ENCODE results near the gene XRN1. TPM values are rescaled to one million over a fixed set of nuclear protein-coding genes. Genes with fewer than 3 reads are reported as not detected.

Gene XRN1
- total RNA-seq, 1 experiment from 2014 or later: 16.5 TPM

DNA sequence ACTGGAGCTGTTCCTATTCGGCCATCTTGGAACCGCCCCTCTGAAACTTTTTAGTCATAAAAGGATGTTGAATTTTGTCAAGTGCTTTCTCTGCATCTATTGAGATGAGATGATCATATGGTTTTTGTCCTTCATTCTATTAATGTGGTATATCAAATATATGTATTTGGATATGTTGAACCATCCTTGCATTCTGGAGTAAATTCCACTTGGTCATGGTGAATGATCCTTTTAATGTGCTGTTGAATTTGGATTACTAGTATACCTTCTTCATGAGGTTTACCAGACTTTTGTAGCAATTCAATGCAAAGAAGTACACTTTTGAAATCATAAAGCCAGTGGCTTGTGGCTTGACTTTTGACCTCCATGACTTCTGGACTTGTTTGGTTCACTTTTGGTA, 33.4 kb upstream of the XRN1 start:
- H4K20me1 ChIP-seq (ENCODE audit: low read length): no peaks in the 10 kb centered on the region
- no peak overlapping the region for H3K27ac ChIP-seq (ENCODE audit: low read length)
- H3K9me3 ChIP-seq (ENCODE audit: low read length): no peaks in the 10 kb centered on the region
- H3K4me3 ChIP-seq (ENCODE audit: low read length): no peak overlapping the region
- intact Hi-C loops (cut with micrococcal nuclease): no loop called here
- CTCF ChIA-PET: no interaction called here
- no peaks in the 10 kb centered on the region for H3K9me2 ChIP-seq (replicated peaks; ENCODE audit: low read length)
- H3K4me2 ChIP-seq (ENCODE audit: low read length): no peak overlapping the region
- no peaks in the 10 kb centered on the region for H3F3A ChIP-seq (ENCODE audit: low read length, unreplicated experiment)
- POLR2A ChIA-PET (ENCODE audit: unreplicated experiment): no interaction called here
- TF ChIP-seq EZH2phosphoT487 (IDR thresholded peaks at IDR 0.05; ENCODE audit: borderline replicate concordance, low read length) (no peak), EZH2 (IDR thresholded peaks at IDR 0.05; ENCODE audit: low read length, unreplicated experiment) (no peak)
- TF ChIP-seq, protein P1, sequence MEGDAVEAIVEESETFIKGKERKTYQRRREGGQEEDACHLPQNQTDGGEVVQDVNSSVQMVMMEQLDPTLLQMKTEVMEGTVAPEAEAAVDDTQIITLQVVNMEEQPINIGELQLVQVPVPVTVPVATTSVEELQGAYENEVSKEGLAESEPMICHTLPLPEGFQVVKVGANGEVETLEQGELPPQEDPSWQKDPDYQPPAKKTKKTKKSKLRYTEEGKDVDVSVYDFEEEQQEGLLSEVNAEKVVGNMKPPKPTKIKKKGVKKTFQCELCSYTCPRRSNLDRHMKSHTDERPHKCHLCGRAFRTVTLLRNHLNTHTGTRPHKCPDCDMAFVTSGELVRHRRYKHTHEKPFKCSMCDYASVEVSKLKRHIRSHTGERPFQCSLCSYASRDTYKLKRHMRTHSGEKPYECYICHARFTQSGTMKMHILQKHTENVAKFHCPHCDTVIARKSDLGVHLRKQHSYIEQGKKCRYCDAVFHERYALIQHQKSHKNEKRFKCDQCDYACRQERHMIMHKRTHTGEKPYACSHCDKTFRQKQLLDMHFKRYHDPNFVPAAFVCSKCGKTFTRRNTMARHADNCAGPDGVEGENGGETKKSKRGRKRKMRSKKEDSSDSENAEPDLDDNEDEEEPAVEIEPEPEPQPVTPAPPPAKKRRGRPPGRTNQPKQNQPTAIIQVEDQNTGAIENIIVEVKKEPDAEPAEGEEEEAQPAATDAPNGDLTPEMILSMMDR (conservative IDR thresholded peaks at IDR 0.05; ENCODE audit: low read depth, low read length): no peak
- H3K9ac ChIP-seq (ENCODE audit: low read length): no peak overlapping the region
- H3K4me1 ChIP-seq (ENCODE audit: insufficient read depth, low read length): peaks cover 14% of the 10 kb centered on the region
- no TSS peak for BruUV-seq (replicated peaks)
- no peaks in the 10 kb centered on the region for H3K27me3 ChIP-seq (ENCODE audit: low read length)
- DNase-seq: no peak
- no peak overlapping the region for H2AFZ ChIP-seq (ENCODE audit: low read length)
- peaks cover 18% of the 10 kb centered on the region for H3K36me3 ChIP-seq (ENCODE audit: low read depth, low read length)
- H3K79me2 ChIP-seq (ENCODE audit: low read length): no peaks in the 10 kb centered on the region
- no peak for ATAC-seq

DNA sequence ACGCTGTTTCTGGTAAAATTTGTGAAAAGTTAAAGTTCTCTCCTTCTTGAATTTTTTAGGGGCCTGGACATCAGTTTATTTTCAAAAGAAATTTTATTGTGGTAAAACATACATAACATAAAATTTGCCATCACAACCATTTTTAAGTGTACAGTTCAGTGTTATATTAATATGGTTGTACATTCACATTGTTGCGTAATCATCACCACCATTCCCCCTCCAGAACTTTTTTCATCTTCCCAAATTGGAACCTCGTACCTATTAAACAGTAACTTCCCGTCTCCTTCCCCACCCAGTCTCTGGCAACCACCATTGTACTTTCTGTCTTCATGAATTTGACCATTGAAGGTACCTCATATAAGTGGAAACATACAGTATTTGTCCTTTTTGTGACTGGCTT, 23.0 kb upstream of the XRN1 start:
- TF ChIP-seq, protein P1 (conservative IDR thresholded peaks at IDR 0.05; ENCODE audit: low read depth, low read length): no peak
- TF ChIP-seq EZH2 (IDR thresholded peaks at IDR 0.05; ENCODE audit: low read length, unreplicated experiment): no peak
- no peak for TF ChIP-seq EZH2phosphoT487 (IDR thresholded peaks at IDR 0.05; ENCODE audit: borderline replicate concordance, low read length)
- H3K9me3 ChIP-seq (ENCODE audit: low read length): no peaks in the 10 kb centered on the region
- H4K20me1 ChIP-seq (ENCODE audit: low read length): no peaks in the 10 kb centered on the region
- H3K36me3 ChIP-seq (ENCODE audit: low read depth, low read length): no peaks in the 10 kb centered on the region
- no peak overlapping the region for H3K4me2 ChIP-seq (ENCODE audit: low read length)
- no peaks in the 10 kb centered on the region for H3F3A ChIP-seq (ENCODE audit: low read length, unreplicated experiment)
- ATAC-seq: no peak
- BruUV-seq (replicated peaks): no TSS peak
- H3K79me2 ChIP-seq (ENCODE audit: low read length): no peaks in the 10 kb centered on the region
- intact Hi-C loops (cut with micrococcal nuclease): no loop called here
- ChIA-PET CTCF (no interaction called here), POLR2A (ENCODE audit: unreplicated experiment) (no interaction called here)
- H3K9ac ChIP-seq (ENCODE audit: low read length): no peak overlapping the region
- DNase-seq: no peak
- no peak overlapping the region for H2AFZ ChIP-seq (ENCODE audit: low read length)
- no peaks in the 10 kb centered on the region for H3K4me1 ChIP-seq (ENCODE audit: insufficient read depth, low read length)
- no peak overlapping the region for H3K27ac ChIP-seq (ENCODE audit: low read length)
- H3K4me3 ChIP-seq (ENCODE audit: low read length): no peak overlapping the region
- H3K9me2 ChIP-seq (replicated peaks; ENCODE audit: low read length): no peaks in the 10 kb centered on the region
- no peaks in the 10 kb centered on the region for H3K27me3 ChIP-seq (ENCODE audit: low read length)

DNA sequence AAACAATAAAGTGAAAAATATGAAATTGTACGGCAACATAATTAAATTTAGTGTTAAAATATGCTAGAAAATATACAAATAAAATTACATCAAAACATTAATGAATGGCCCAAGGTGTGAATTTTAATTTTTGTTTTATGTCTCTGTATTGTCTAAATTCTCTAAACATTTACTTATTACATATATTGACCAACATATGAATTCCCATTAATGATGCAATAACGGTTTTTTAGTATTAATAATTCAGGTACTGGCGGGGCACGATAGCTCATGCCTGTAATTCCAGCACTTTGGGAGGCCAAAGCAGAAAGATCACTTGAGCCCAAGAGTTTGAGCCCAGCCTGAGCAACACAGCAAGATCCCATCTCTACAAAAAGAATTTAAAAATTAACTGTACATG, 20.6 kb upstream of the XRN1 start:
- Histone ChIP-seq H3K79me2 (ENCODE audit: low read length) (no peaks in the 10 kb centered on the region), H3K9ac (ENCODE audit: low read length) (no peak overlapping the region), H3K27ac (ENCODE audit: low read length) (no peak overlapping the region), H4K20me1 (ENCODE audit: low read length) (no peaks in the 10 kb centered on the region), H3K4me3 (ENCODE audit: low read length) (no peak overlapping the region), H3K9me3 (ENCODE audit: low read length) (no peaks in the 10 kb centered on the region), H3K9me2 (replicated peaks; ENCODE audit: low read length) (no peaks in the 10 kb centered on the region), H3K4me1 (ENCODE audit: insufficient read depth, low read length) (no peaks in the 10 kb centered on the region), H3K36me3 (ENCODE audit: low read depth, low read length) (no peaks in the 10 kb centered on the region), H2AFZ (ENCODE audit: low read length) (no peak overlapping the region), H3K27me3 (ENCODE audit: low read length) (no peaks in the 10 kb centered on the region), H3F3A (ENCODE audit: low read length, unreplicated experiment) (no peaks in the 10 kb centered on the region), H3K4me2 (ENCODE audit: low read length) (no peak overlapping the region)
- no peak for ATAC-seq
- CTCF ChIA-PET: no interaction called here
- no peak for DNase-seq
- BruUV-seq (replicated peaks): no TSS peak
- POLR2A ChIA-PET (ENCODE audit: unreplicated experiment): no interaction called here
- TF ChIP-seq, protein P1 (conservative IDR thresholded peaks at IDR 0.05; ENCODE audit: low read depth, low read length): no peak
- TF ChIP-seq EZH2 (IDR thresholded peaks at IDR 0.05; ENCODE audit: low read length, unreplicated experiment): no peak
- TF ChIP-seq EZH2phosphoT487 (IDR thresholded peaks at IDR 0.05; ENCODE audit: borderline replicate concordance, low read length): no peak
- intact Hi-C loops (cut with micrococcal nuclease): no loop called here

All from PC-3 (cell line).